Measurements from ENCODE around the gene RPS13. TPM values are rescaled to one million over a fixed set of nuclear protein-coding genes. Genes with fewer than 3 reads are reported as not detected.
"Not testable (repeated sequence)": the region's sequence is repeated elsewhere in the genome, so short reads cannot be mapped to it uniquely, and the experiment has no call there.

The RPS13 gene
- total RNA-seq, 4 donors from 2014 or later = 1,456 to 2,516 (median 2,026) TPM

DNA sequence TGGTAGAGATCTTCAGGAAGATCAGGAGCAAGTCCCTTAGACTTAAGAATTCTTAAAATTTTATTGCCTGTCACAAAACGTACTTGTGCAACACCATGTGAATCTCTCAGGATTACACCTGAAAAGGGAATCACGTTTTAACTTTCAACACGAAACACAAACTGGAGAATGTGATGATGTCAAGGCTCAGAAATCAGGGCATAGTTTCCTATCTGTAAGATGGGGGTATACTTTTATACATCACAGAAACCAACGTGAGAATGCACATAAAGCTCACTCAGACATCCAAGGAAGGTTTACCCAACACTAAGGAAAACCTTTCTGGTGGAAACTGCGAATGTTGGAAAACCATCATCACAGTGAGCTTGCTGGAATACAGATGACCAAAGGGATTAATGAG lies 2.0 kb downstream of the RPS13 start:
- 64% methylated on average over 5 of the region's 5 CpGs for WGBS
- no peak for DNase-seq (ENCODE audit: low spot score in 2 of 2)
- Histone ChIP-seq H3K36me3 (peaks cover 31% of the 10 kb centered on the region), H3K27me3 (no peaks in the 10 kb centered on the region), H3K4me3 (peak overlapping the region; percentile 79), H3K27ac (no peak overlapping the region), H3K4me1 (peaks cover 27% of the 10 kb centered on the region), H3K9me3 (no peaks in the 10 kb centered on the region)
- no peak for TF ChIP-seq POLR2AphosphoS5 (IDR thresholded peaks at IDR 0.05)
- no peak for TF ChIP-seq EP300 (IDR thresholded peaks at IDR 0.05)
- TF ChIP-seq, protein P1, sequence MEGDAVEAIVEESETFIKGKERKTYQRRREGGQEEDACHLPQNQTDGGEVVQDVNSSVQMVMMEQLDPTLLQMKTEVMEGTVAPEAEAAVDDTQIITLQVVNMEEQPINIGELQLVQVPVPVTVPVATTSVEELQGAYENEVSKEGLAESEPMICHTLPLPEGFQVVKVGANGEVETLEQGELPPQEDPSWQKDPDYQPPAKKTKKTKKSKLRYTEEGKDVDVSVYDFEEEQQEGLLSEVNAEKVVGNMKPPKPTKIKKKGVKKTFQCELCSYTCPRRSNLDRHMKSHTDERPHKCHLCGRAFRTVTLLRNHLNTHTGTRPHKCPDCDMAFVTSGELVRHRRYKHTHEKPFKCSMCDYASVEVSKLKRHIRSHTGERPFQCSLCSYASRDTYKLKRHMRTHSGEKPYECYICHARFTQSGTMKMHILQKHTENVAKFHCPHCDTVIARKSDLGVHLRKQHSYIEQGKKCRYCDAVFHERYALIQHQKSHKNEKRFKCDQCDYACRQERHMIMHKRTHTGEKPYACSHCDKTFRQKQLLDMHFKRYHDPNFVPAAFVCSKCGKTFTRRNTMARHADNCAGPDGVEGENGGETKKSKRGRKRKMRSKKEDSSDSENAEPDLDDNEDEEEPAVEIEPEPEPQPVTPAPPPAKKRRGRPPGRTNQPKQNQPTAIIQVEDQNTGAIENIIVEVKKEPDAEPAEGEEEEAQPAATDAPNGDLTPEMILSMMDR (IDR thresholded peaks at IDR 0.05) = no peak
- no peak for TF ChIP-seq POLR2A (IDR thresholded peaks at IDR 0.05)

- Histone ChIP-seq H3K4me1 (peaks cover 23% of the 10 kb centered on the region), H3K4me3 (no peak overlapping the region), H3K9me3 (no peaks in the 10 kb centered on the region), H3K36me3 (peaks cover 31% of the 10 kb centered on the region), H3K27ac (no peak overlapping the region), H3K27me3 (no peaks in the 10 kb centered on the region)
- TF ChIP-seq POLR2AphosphoS5 (IDR thresholded peaks at IDR 0.05) (no peak), POLR2A (IDR thresholded peaks at IDR 0.05) (no peak), EP300 (IDR thresholded peaks at IDR 0.05) (no peak)
- TF ChIP-seq, protein P1 (IDR thresholded peaks at IDR 0.05) = no peak
- WGBS = 62% methylated on average over 4 of the region's 4 CpGs
- DNase-seq (ENCODE audit: low spot score in 2 of 2) = no peak
Observed at GRCh38 chr11:17073370-17074027, 4.0 kb downstream of the RPS13 start.

DNA sequence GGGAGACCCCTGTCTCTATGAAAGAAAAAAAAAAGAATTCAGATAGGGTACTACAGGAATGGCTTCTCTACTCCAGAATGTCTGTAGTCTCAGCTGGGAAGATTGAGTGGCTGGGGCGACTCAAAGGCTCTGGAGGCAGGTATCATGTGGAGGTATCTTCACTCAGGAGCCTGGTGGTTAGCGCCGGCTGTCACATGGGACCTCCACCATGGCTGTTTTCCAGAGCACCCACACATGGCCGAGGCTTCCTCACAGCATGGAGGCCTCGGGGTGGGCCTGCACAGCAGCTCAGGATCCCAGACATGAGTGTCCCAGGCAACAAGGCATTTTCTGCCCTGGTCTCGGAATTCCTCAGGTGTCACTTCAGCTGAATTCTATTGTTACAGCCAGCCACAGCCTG lies 10.1 kb downstream of the RPS13 start:
- H3K4me1 ChIP-seq = no peaks in the 10 kb centered on the region
- no peak for DNase-seq (ENCODE audit: low spot score in 2 of 2)
- H3K27me3 ChIP-seq = no peaks in the 10 kb centered on the region
- TF ChIP-seq, protein P1 (IDR thresholded peaks at IDR 0.05) = no peak
- no peak for TF ChIP-seq POLR2A (IDR thresholded peaks at IDR 0.05)
- H3K4me3 ChIP-seq = no peak overlapping the region
- H3K27ac ChIP-seq = no peak overlapping the region
- 94% methylated on average over 5 of the region's 6 CpGs for WGBS
- H3K9me3 ChIP-seq = no peaks in the 10 kb centered on the region
- no peaks in the 10 kb centered on the region for H3K36me3 ChIP-seq

GRCh38 chr11:17066691-17067090 lies 10.8 kb downstream of the RPS13 start:
- TF ChIP-seq EP300 (IDR thresholded peaks at IDR 0.05) = no peak
- no peak for TF ChIP-seq POLR2AphosphoS5 (IDR thresholded peaks at IDR 0.05)
- Histone ChIP-seq H3K9me3 (no peaks in the 10 kb centered on the region), H3K4me3 (no peak overlapping the region), H3K27ac (no peak overlapping the region), H3K27me3 (no peaks in the 10 kb centered on the region), H3K4me1 (no peaks in the 10 kb centered on the region), H3K36me3 (no peaks in the 10 kb centered on the region)
- 51% methylated on average over 2 of the region's 2 CpGs for WGBS
- no peak for DNase-seq (ENCODE audit: low spot score in 2 of 2)

DNA sequence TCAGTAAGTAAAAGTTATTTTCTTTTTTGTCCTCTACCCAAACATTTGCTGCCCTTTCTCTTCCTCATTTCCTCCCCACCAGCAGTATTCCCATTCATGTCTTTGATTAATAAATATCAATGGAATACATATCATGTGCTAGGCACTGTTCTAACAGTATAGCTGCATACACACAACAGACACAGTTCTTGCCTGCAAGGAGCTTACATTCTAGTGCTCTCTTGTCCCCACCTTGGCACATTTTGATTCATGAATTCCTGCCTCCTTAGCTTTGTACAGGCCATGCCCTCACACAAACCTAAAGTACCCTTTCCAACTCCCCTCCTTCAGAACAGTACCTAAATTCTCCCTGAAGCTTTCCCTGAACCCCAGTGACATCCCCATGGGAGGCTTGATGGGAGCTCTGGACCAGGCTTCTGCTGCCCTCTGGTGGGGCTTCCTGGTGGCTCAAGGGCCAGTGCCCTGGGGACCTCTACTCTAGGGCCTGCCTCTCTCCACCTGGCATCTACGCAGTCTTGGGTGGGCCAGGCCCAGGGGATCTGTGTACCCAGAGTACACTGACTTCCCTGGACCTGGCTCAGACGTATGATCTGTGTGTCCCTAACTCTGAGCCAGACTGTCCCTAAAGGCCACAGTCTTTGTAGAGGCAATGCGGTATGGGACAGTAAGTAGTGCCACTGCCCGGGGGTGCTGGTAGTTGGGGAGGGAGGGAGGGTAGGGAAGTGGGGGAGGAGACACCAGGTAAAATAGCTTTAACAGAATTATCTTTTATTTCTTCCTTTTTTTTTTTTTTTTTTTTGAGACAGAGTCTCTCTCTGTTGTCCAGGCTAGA lies 14.1 kb downstream of the RPS13 start:
- TF ChIP-seq EP300 (IDR thresholded peaks at IDR 0.05) = no peak
- TF ChIP-seq POLR2AphosphoS5 (IDR thresholded peaks at IDR 0.05) = no peak
- no peak for TF ChIP-seq POLR2A (IDR thresholded peaks at IDR 0.05)
- TF ChIP-seq, protein P1 (IDR thresholded peaks at IDR 0.05) = peak in 1 of 2 donors; percentile 69
- H3K9me3 ChIP-seq = no peaks in the 10 kb centered on the region
- 84% methylated on average over 4 of the region's 4 CpGs for WGBS
- no peak overlapping the region for H3K27ac ChIP-seq
- no peaks in the 10 kb centered on the region for H3K4me1 ChIP-seq
- DNase-seq (ENCODE audit: low spot score in 2 of 2) = no peak
- H3K27me3 ChIP-seq = no peaks in the 10 kb centered on the region
- no peak overlapping the region for H3K4me3 ChIP-seq
- H3K36me3 ChIP-seq = no peaks in the 10 kb centered on the region

GRCh38 chr11:17051146-17051545 lies 26.3 kb downstream of the RPS13 start:
- DNase-seq (ENCODE audit: low spot score in 2 of 2) = not testable (repeated sequence)

GRCh38 chr11:17048491-17048890 lies 29.0 kb downstream of the RPS13 start:
- H3K27ac ChIP-seq = not testable (repeated sequence)

More at GRCh38 chr11:17051146-17051545, 26.3 kb downstream of the RPS13 start:
- not testable (repeated sequence) for H3K4me1 ChIP-seq, H3K4me3 ChIP-seq, H3K36me3 ChIP-seq, H3K27me3 ChIP-seq, H3K9me3 ChIP-seq, H3K27ac ChIP-seq
- 90% methylated on average over 2 of the region's 27 CpGs for WGBS

More at GRCh38 chr11:17048491-17048890, 29.0 kb downstream of the RPS13 start:
- 76% methylated on average over 4 of the region's 4 CpGs for WGBS
- H3K36me3 ChIP-seq; DNase-seq (ENCODE audit: low spot score in 2 of 2); H3K4me1 ChIP-seq; H3K9me3 ChIP-seq; H3K27me3 ChIP-seq; H3K4me3 ChIP-seq: not testable (repeated sequence)

Data from suprapubic skin (tissue), 4 donors.